Sigmoid colon (tissue), 4 donors: Measurements from ENCODE around the gene GPR42.

Experiments
- EP300 ChIP-seq, 4 donors: sonication (generic); formaldehyde crosslinking; IDR thresholded peaks; one replicate each; pipeline ENCODE4 v1.6.1; 2017; ENCODE audit warnings: antibody characterized with exemption in 4 of 4
- POLR2A ChIP-seq, 2 donors: fragments of 450-650 bp; IDR thresholded peaks; one replicate each; pipeline ENCODE4 v1.6.1; 2016; ENCODE audit warnings: antibody characterized with exemption in 2 of 2, mild to moderate bottlenecking in 2 of 2, moderate library complexity in 2 of 2
- POLR2AphosphoS5 ChIP-seq, 4 donors: sonication (generic); formaldehyde crosslinking; IDR thresholded peaks; one replicate each; pipeline ENCODE4 v1.6.1; 2017; ENCODE audit warnings: antibody characterized with exemption in 4 of 4
- TF ChIP-seq, protein P1 (sequence below), 4 experiments: fragments of 450-650 bp in 3 of 4; fragments of 200-600 bp in 1 of 4; IDR thresholded peaks; one replicate each; pipeline ENCODE4 v1.5.1; 2016 to 2019; ENCODE audit warnings: antibody characterized with exemption in 4 of 4, mild to moderate bottlenecking in 3 of 4, moderate library complexity in 2 of 4

DNA sequence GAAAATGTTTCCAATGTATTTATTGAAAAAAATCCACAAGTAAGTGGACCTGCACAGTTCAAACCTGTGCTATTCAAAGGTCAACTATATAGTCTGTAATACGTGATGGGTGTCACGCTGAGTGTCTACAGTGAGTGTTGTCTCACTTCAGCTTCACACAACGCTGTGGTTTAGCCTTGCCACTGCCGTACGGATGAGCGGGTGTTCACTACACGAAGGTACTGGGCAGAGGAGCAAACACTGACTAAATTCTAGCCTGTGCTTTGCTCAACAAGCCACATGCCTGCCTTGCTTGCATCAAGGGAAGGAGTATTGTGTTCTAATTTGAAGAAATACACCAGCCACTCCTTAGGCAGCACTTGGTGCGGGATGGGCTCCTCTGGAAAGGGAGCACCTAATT is 16.0 kb upstream of the GPR42 start:
- TF ChIP-seq POLR2AphosphoS5 (IDR thresholded peaks at IDR 0.05) (no peak), POLR2A (IDR thresholded peaks at IDR 0.05) (no peak), EP300 (IDR thresholded peaks at IDR 0.05) (no peak)
- TF ChIP-seq, protein P1, sequence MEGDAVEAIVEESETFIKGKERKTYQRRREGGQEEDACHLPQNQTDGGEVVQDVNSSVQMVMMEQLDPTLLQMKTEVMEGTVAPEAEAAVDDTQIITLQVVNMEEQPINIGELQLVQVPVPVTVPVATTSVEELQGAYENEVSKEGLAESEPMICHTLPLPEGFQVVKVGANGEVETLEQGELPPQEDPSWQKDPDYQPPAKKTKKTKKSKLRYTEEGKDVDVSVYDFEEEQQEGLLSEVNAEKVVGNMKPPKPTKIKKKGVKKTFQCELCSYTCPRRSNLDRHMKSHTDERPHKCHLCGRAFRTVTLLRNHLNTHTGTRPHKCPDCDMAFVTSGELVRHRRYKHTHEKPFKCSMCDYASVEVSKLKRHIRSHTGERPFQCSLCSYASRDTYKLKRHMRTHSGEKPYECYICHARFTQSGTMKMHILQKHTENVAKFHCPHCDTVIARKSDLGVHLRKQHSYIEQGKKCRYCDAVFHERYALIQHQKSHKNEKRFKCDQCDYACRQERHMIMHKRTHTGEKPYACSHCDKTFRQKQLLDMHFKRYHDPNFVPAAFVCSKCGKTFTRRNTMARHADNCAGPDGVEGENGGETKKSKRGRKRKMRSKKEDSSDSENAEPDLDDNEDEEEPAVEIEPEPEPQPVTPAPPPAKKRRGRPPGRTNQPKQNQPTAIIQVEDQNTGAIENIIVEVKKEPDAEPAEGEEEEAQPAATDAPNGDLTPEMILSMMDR (IDR thresholded peaks at IDR 0.05), result no peak
